ENCODE results near the gene LRRC17. TPM values are rescaled to one million over a fixed set of nuclear protein-coding genes. Genes with fewer than 3 reads are reported as not detected.

LRRC17 gene
- total RNA-seq, 2 experiments from 2014 or later = not detected

DNA sequence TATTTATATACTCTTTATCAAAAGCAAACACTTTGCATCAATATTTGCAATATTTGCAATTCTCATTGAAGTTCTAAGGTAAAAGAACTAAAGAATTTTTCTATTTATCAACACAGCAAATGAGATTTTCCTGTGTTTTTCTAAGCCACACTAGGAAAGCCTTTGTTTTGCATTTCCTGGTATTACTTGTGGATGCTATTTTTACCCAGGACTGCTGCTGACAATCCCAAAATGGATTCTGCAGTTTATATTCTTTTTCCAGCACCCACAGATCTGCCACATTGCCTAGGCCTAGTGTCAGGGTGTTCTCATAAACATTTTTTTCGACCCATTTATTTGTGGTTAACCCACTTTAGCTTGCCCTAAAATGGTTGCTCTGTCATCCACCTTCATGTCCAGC lies 25.9 kb downstream of the LRRC17 start:
- H3K4me3 ChIP-seq (ENCODE audit: low read depth, low read length, poor library complexity, severe bottlenecking) = no peak overlapping the region
- POLR2A ChIA-PET = interaction anchor here (0.5 kb wide), 1 partner anchor 13 kb away, joined by 3 read pairs; no protein-coding TSS in a partner anchor
- H3K9me3 ChIP-seq (ENCODE audit: low read length) = no peaks in the 10 kb centered on the region
- no peak overlapping the region for H3K4me2 ChIP-seq (ENCODE audit: low read length)
- CTCF ChIA-PET (ENCODE audit: unreplicated experiment) = no interaction called here
- no peaks in the 10 kb centered on the region for H3K36me3 ChIP-seq (ENCODE audit: insufficient read depth, low read length)
- H3K4me1 ChIP-seq (ENCODE audit: insufficient read depth, low read length, poor library complexity, severe bottlenecking) = no peaks in the 10 kb centered on the region
- H2AFZ ChIP-seq (ENCODE audit: low read length) = no peak overlapping the region
- BruUV-seq (replicated peaks) = no TSS peak
- no peak for DNase-seq (ENCODE audit: low spot score)
- no peak for TF ChIP-seq EZH2phosphoT487 (IDR thresholded peaks at IDR 0.05; ENCODE audit: borderline replicate concordance, low read depth, low read length)
- TF ChIP-seq, protein P1, sequence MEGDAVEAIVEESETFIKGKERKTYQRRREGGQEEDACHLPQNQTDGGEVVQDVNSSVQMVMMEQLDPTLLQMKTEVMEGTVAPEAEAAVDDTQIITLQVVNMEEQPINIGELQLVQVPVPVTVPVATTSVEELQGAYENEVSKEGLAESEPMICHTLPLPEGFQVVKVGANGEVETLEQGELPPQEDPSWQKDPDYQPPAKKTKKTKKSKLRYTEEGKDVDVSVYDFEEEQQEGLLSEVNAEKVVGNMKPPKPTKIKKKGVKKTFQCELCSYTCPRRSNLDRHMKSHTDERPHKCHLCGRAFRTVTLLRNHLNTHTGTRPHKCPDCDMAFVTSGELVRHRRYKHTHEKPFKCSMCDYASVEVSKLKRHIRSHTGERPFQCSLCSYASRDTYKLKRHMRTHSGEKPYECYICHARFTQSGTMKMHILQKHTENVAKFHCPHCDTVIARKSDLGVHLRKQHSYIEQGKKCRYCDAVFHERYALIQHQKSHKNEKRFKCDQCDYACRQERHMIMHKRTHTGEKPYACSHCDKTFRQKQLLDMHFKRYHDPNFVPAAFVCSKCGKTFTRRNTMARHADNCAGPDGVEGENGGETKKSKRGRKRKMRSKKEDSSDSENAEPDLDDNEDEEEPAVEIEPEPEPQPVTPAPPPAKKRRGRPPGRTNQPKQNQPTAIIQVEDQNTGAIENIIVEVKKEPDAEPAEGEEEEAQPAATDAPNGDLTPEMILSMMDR (conservative IDR thresholded peaks at IDR 0.05; ENCODE audit: low read length) = no peak
- no peaks in the 10 kb centered on the region for H4K20me1 ChIP-seq (ENCODE audit: insufficient read depth, low read length)
- no peaks in the 10 kb centered on the region for H3K9me2 ChIP-seq (ENCODE audit: insufficient read depth, low read length)
- no peaks in the 10 kb centered on the region for H3K79me2 ChIP-seq (ENCODE audit: insufficient read depth, low read depth, low read length)
- intact Hi-C loops (cut with micrococcal nuclease; ENCODE audit: unreplicated experiment) = no loop called here
- no peak overlapping the region for H3K27ac ChIP-seq (ENCODE audit: low read depth, low read length, poor library complexity, severe bottlenecking)

DNA sequence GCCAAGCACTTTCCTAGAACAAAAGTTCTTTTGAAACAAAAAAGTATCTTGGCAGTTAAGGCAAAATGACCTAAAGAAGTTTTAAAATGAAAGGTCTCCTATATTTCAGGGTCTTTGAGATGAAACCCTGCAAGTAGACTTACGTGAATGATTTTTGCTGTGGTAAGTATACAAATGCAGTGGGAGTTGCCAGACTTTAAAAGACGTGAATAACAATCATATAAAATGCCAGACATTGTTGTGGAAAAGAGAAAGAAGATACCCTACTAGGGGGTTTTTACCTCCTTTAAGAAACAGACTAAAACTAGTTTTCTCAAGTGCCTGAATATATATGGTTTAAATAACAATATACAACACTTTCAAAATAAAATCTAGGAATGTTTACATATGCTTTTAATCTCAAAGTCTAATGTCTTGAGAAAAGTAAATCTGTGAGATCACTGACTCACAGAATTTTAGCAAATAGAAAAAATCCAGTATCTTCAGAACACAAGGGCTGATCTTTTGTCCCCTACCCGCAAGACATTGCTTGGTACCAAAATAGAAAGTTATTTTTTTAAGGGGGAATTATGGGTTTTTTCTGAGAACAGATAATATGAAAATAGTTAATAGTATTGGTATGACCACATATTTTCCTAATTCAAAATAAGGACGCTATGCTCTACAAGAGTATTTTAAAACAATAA lies 29.5 kb downstream of the LRRC17 start:
- no peaks in the 10 kb centered on the region for H4K20me1 ChIP-seq (ENCODE audit: insufficient read depth, low read length)
- no TSS peak for BruUV-seq (replicated peaks)
- H2AFZ ChIP-seq (ENCODE audit: low read length) = no peak overlapping the region
- POLR2A ChIA-PET = no interaction called here
- CTCF ChIA-PET (ENCODE audit: unreplicated experiment) = no interaction called here
- no peak overlapping the region for H3K4me2 ChIP-seq (ENCODE audit: low read length)
- H3K4me1 ChIP-seq (ENCODE audit: insufficient read depth, low read length, poor library complexity, severe bottlenecking) = no peaks in the 10 kb centered on the region
- no peaks in the 10 kb centered on the region for H3K9me3 ChIP-seq (ENCODE audit: low read length)
- DNase-seq (ENCODE audit: low spot score) = no peak
- no peak overlapping the region for H3K27ac ChIP-seq (ENCODE audit: low read depth, low read length, poor library complexity, severe bottlenecking)
- H3K9me2 ChIP-seq (ENCODE audit: insufficient read depth, low read length) = no peaks in the 10 kb centered on the region
- H3K79me2 ChIP-seq (ENCODE audit: insufficient read depth, low read depth, low read length) = no peaks in the 10 kb centered on the region
- intact Hi-C loops (cut with micrococcal nuclease; ENCODE audit: unreplicated experiment) = loop anchor here (10.0 kb wide), 1 partner anchor 112 kb away; no protein-coding TSS in a partner anchor
- H3K4me3 ChIP-seq (ENCODE audit: low read depth, low read length, poor library complexity, severe bottlenecking) = no peak overlapping the region
- H3K36me3 ChIP-seq (ENCODE audit: insufficient read depth, low read length) = no peaks in the 10 kb centered on the region
- no peak for TF ChIP-seq EZH2phosphoT487 (IDR thresholded peaks at IDR 0.05; ENCODE audit: borderline replicate concordance, low read depth, low read length)
- TF ChIP-seq, protein P1 (conservative IDR thresholded peaks at IDR 0.05; ENCODE audit: low read length) = no peak

DNA sequence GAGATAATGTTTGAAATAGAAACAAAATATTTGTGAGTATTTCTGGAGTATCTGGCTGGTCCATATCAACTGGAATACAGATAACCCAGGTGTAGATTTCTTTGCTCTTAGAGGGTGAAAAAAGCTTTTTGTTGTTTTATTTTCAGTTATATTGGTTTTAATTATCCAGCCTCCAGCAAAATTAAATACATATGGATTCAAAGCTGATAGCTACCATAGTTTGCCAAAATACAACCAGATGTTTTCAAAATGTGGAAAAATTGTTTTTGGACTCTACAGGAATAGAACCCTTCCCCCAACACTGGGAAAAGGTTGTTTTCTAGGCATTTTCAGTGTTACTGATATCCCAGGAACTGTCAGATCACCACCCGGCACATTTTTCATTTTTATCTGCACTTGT lies 30.1 kb downstream of the LRRC17 start:
- no TSS peak for BruUV-seq (replicated peaks)
- no peaks in the 10 kb centered on the region for H3K9me2 ChIP-seq (ENCODE audit: insufficient read depth, low read length)
- no peak overlapping the region for H2AFZ ChIP-seq (ENCODE audit: low read length)
- H3K79me2 ChIP-seq (ENCODE audit: insufficient read depth, low read depth, low read length) = no peaks in the 10 kb centered on the region
- TF ChIP-seq, protein P1 (conservative IDR thresholded peaks at IDR 0.05; ENCODE audit: low read length) = no peak
- no peak for TF ChIP-seq EZH2phosphoT487 (IDR thresholded peaks at IDR 0.05; ENCODE audit: borderline replicate concordance, low read depth, low read length)
- H3K36me3 ChIP-seq (ENCODE audit: insufficient read depth, low read length) = no peaks in the 10 kb centered on the region
- intact Hi-C loops (cut with micrococcal nuclease; ENCODE audit: unreplicated experiment) = loop anchor here (10.0 kb wide), 1 partner anchor 112 kb away; no protein-coding TSS in a partner anchor
- H3K4me3 ChIP-seq (ENCODE audit: low read depth, low read length, poor library complexity, severe bottlenecking) = no peak overlapping the region
- H3K9me3 ChIP-seq (ENCODE audit: low read length) = no peaks in the 10 kb centered on the region
- H3K4me2 ChIP-seq (ENCODE audit: low read length) = no peak overlapping the region
- H3K4me1 ChIP-seq (ENCODE audit: insufficient read depth, low read length, poor library complexity, severe bottlenecking) = no peaks in the 10 kb centered on the region
- no peaks in the 10 kb centered on the region for H4K20me1 ChIP-seq (ENCODE audit: insufficient read depth, low read length)
- POLR2A ChIA-PET = interaction anchor here (0.5 kb wide), 1 partner anchor 1448 kb away, joined by 3 read pairs; no protein-coding TSS in a partner anchor
- no peak overlapping the region for H3K27ac ChIP-seq (ENCODE audit: low read depth, low read length, poor library complexity, severe bottlenecking)
- CTCF ChIA-PET (ENCODE audit: unreplicated experiment) = no interaction called here
- no peak for DNase-seq (ENCODE audit: low spot score)

Data from OCI-LY7 (cell line).